Activated gamma-delta T cell treated with anti-CD3 and anti-CD28 coated beads, Interleukin-2, amount 50 U/mL, for 16 hours (primary cell): ENCODE data around the gene GCK.

Experiments used
- DNase-seq: peaks from one replicate; pipeline ENCODE4 v3.0.0-alpha.2; 2020; ENCODE audit warnings: low read depth

The GCK gene

GRCh38 chr7:44103923-44104859, 85.0 kb downstream of the GCK start, which contains the start of gene AEBP1:
AEBP1 (plus strand) TSS chr7:44104345; CDS start chr7:44104666, 321 bp downstream.
- DNase-seq: no peak

GRCh38 chr7:44103566-44103922, 85.7 kb downstream of the GCK start:
- DNase-seq: no peak

- DNase-seq: no peak
Measured at GRCh38 chr7:44102846-44103565, 86.2 kb downstream of the GCK start.

- DNase-seq: no peak
Measured at GRCh38 chr7:44101966-44102845, 87.0 kb downstream of the GCK start.

- DNase-seq: no peak
Measured at GRCh38 chr7:44101303-44101965, 87.8 kb downstream of the GCK start.

GRCh38 chr7:44100458-44101302, 88.6 kb downstream of the GCK start:
- no peak for DNase-seq

GRCh38 chr7:44099669-44100068, 89.6 kb downstream of the GCK start:
- DNase-seq: no peak

GRCh38 chr7:44098092-44099068, 90.9 kb downstream of the GCK start:
- no peak for DNase-seq

GRCh38 chr7:44097064-44097932, 91.9 kb downstream of the GCK start:
- no peak for DNase-seq

GRCh38 chr7:44096326-44096881, 92.8 kb downstream of the GCK start:
- no peak for DNase-seq

GRCh38 chr7:44095781-44096180, 93.5 kb downstream of the GCK start:
- DNase-seq: no peak

GRCh38 chr7:44094883-44095592, 94.2 kb downstream of the GCK start:
- DNase-seq: no peak

GRCh38 chr7:44094365-44094764, 94.9 kb downstream of the GCK start:
- DNase-seq: no peak
